Neural cell (in vitro differentiated cells): ENCODE measurements around the gene ROR2.

ENCODE experiments used
- CTCF ChIP-seq: fragments of 450-650 bp; IDR thresholded peaks from 2 replicates; pipeline ENCODE4 v1.5.1; 2014; ENCODE audit warnings: antibody characterized with exemption, mild to moderate bottlenecking, moderate library complexity; ENCODE audit not compliant: poor library complexity, severe bottlenecking
- POLR2AphosphoS5 ChIP-seq: IDR thresholded peaks from 2 replicates; pipeline ENCODE4 v1.6.1; 2012

- TF ChIP-seq CTCF, result no peak
- TF ChIP-seq POLR2AphosphoS5, result no peak
These were observed 93.6 kb downstream of the ROR2 start for GRCh38 chr9:91856419-91856818.
